Measurements from ENCODE around the gene FAM216B. TPM values are rescaled to one million over a fixed set of nuclear protein-coding genes. Genes with fewer than 3 reads are reported as not detected.

FAM216B gene
- total RNA-seq, 2 experiments from 2014 or later: not detected

DNA sequence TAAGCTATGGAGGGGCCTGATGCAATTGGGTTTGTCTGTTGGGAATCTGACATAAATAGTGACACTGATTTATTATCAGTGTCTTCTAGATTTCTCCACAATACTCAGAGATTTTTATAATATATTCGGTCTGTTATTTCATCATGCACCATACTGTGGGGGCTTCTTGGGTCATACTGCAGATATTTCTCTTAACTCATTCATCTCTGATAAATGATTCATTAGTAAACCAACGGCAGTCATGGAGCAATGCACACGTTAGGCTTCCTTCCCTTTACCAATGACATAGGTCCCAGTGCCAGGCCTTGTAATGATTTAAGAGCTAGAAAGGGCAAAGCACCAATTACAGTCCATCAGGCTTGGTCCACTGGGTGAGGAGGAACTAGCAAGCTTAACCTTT, 53.6 kb downstream of the FAM216B start:
- Histone ChIP-seq H3K4me1 (ENCODE audit: insufficient read depth, low read length, poor library complexity, severe bottlenecking) (no peaks in the 10 kb centered on the region), H3K79me2 (ENCODE audit: insufficient read depth, low read depth, low read length) (no peaks in the 10 kb centered on the region), H3K4me3 (ENCODE audit: low read depth, low read length, poor library complexity, severe bottlenecking) (no peak overlapping the region), H3K9me3 (ENCODE audit: low read length) (no peaks in the 10 kb centered on the region), H3K9me2 (ENCODE audit: insufficient read depth, low read length) (no peaks in the 10 kb centered on the region), H3K36me3 (ENCODE audit: insufficient read depth, low read length) (no peaks in the 10 kb centered on the region), H4K20me1 (ENCODE audit: insufficient read depth, low read length) (no peaks in the 10 kb centered on the region), H3K27ac (ENCODE audit: low read depth, low read length, poor library complexity, severe bottlenecking) (no peak overlapping the region), H2AFZ (ENCODE audit: low read length) (no peak overlapping the region), H3K4me2 (ENCODE audit: low read length) (no peak overlapping the region)
- ChIA-PET POLR2A (interaction anchor here (0.6 kb wide), 1 partner anchor 104 kb away, joined by 4 read pairs; no protein-coding TSS in a partner anchor), CTCF (ENCODE audit: unreplicated experiment) (no interaction called here)
- intact Hi-C loops (cut with micrococcal nuclease; ENCODE audit: unreplicated experiment): no loop called here
- TF ChIP-seq, protein P1, sequence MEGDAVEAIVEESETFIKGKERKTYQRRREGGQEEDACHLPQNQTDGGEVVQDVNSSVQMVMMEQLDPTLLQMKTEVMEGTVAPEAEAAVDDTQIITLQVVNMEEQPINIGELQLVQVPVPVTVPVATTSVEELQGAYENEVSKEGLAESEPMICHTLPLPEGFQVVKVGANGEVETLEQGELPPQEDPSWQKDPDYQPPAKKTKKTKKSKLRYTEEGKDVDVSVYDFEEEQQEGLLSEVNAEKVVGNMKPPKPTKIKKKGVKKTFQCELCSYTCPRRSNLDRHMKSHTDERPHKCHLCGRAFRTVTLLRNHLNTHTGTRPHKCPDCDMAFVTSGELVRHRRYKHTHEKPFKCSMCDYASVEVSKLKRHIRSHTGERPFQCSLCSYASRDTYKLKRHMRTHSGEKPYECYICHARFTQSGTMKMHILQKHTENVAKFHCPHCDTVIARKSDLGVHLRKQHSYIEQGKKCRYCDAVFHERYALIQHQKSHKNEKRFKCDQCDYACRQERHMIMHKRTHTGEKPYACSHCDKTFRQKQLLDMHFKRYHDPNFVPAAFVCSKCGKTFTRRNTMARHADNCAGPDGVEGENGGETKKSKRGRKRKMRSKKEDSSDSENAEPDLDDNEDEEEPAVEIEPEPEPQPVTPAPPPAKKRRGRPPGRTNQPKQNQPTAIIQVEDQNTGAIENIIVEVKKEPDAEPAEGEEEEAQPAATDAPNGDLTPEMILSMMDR (conservative IDR thresholded peaks at IDR 0.05; ENCODE audit: low read length): no peak
- TF ChIP-seq EZH2phosphoT487 (IDR thresholded peaks at IDR 0.05; ENCODE audit: borderline replicate concordance, low read depth, low read length): no peak
- no TSS peak for BruUV-seq (replicated peaks)
- no peak for DNase-seq (ENCODE audit: low spot score)

DNA sequence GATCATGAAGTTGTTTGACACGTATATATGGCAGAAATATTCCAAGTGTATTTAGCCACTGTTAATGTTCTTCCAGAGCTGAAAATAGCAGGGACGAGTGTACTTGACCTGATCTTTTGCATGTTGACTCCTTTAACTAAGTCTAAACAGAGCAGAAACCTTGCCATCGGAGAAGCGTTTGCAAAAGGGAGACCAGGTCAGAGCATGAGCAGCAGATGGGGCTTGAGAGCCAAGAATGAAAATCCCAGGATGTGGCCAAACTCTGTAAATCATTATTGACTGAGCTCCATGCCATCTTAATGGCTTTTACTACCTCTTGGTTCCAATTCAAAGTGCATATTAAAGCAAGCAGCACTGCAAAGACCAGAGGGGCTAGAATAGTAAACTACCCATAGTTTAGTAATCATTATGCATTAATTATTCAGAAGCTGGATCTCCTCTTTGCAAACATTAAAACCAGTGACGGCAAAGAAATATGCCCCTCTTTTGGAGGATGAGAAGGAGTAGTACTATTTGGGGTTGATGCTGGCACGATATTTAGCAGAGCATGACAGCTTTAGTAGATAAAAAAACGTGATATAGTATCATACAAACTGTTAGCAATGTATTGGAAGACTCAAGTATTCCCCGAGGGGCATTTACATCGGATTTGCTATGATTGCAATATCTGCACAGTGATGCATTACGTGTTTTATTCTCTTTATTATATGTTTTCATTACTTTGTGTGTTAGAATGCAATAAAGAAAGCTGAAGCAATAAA, 55.7 kb downstream of the FAM216B start:
- Histone ChIP-seq H3K4me1 (ENCODE audit: insufficient read depth, low read length, poor library complexity, severe bottlenecking) (no peaks in the 10 kb centered on the region), H3K27ac (ENCODE audit: low read depth, low read length, poor library complexity, severe bottlenecking) (no peak overlapping the region), H3K9me2 (ENCODE audit: insufficient read depth, low read length) (no peaks in the 10 kb centered on the region), H3K4me3 (ENCODE audit: low read depth, low read length, poor library complexity, severe bottlenecking) (no peak overlapping the region), H3K9me3 (ENCODE audit: low read length) (no peaks in the 10 kb centered on the region), H3K4me2 (ENCODE audit: low read length) (no peak overlapping the region), H2AFZ (ENCODE audit: low read length) (no peak overlapping the region), H3K79me2 (ENCODE audit: insufficient read depth, low read depth, low read length) (no peaks in the 10 kb centered on the region), H3K36me3 (ENCODE audit: insufficient read depth, low read length) (no peaks in the 10 kb centered on the region), H4K20me1 (ENCODE audit: insufficient read depth, low read length) (no peaks in the 10 kb centered on the region)
- ChIA-PET CTCF (ENCODE audit: unreplicated experiment) (no interaction called here), POLR2A (interaction anchor here (1.1 kb wide), 1 partner anchor 12 kb away, joined by 3 read pairs; no protein-coding TSS in a partner anchor)
- intact Hi-C loops (cut with micrococcal nuclease; ENCODE audit: unreplicated experiment): no loop called here
- DNase-seq (ENCODE audit: low spot score): no peak
- no peak for TF ChIP-seq EZH2phosphoT487 (IDR thresholded peaks at IDR 0.05; ENCODE audit: borderline replicate concordance, low read depth, low read length)
- TF ChIP-seq, protein P1 (conservative IDR thresholded peaks at IDR 0.05; ENCODE audit: low read length): no peak
- no TSS peak for BruUV-seq (replicated peaks)

Other genes starting within 250 kb of the FAM216B start
- not detected in 2 replicates for gene TNFSF11, start 207.4 kb upstream of the FAM216B start, total RNA-seq (2014; rRNA removed; shearing (Covaris generic))
- gene TNFSF11, start 207.4 kb upstream of the FAM216B start, total RNA-seq (2022): not detected in 2 replicates
- gene EPSTI1, start 210.7 kb downstream of the FAM216B start, total RNA-seq (2014; rRNA removed; shearing (Covaris generic)): 0.10 and 2.1 TPM in 2 replicates
- gene EPSTI1, start 210.7 kb downstream of the FAM216B start, total RNA-seq (2022): 0.49 TPM in 1 of 2 replicates, not detected in the other
- 0.57 and 2.2 TPM in 2 replicates for gene DNAJC15, start 242.0 kb downstream of the FAM216B start, total RNA-seq (2014; rRNA removed; shearing (Covaris generic))
- gene DNAJC15, start 242.0 kb downstream of the FAM216B start, total RNA-seq (2022): not detected in 2 replicates